ENCODE results near the gene PLEKHJ1.

PLEKHJ1 gene

GRCh38 chr19:2195361-2195760 is 40.8 kb downstream of the PLEKHJ1 start:
- peak; percentile 62 for DNase-seq

GRCh38 chr19:2194513-2195078 is 41.5 kb downstream of the PLEKHJ1 start:
- peak; percentile 80 for DNase-seq

DNA sequence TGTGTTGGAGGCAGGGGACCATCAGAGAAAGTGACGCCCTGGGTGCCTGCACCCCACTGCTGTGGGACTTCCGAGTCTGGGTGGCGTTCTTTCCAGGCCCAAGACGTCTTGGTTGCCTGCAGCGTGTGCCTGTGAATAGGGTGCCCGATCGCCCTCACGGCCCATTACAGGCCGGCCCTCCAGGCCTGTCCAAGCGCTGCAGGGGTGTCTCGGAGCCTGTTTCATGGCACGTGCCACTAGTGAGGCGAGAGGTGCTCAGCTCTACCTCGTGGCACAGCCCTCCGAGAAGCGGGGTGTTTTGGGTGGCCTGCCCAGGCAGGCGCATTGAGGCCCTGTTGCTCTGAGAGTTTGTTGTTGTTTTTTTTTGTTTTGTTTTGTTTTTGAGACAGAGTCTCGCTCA is 42.3 kb downstream of the PLEKHJ1 start:
- DNase-seq = no peak

GRCh38 chr19:2192862-2193261 is 43.3 kb downstream of the PLEKHJ1 start:
- DNase-seq = no peak

DNA sequence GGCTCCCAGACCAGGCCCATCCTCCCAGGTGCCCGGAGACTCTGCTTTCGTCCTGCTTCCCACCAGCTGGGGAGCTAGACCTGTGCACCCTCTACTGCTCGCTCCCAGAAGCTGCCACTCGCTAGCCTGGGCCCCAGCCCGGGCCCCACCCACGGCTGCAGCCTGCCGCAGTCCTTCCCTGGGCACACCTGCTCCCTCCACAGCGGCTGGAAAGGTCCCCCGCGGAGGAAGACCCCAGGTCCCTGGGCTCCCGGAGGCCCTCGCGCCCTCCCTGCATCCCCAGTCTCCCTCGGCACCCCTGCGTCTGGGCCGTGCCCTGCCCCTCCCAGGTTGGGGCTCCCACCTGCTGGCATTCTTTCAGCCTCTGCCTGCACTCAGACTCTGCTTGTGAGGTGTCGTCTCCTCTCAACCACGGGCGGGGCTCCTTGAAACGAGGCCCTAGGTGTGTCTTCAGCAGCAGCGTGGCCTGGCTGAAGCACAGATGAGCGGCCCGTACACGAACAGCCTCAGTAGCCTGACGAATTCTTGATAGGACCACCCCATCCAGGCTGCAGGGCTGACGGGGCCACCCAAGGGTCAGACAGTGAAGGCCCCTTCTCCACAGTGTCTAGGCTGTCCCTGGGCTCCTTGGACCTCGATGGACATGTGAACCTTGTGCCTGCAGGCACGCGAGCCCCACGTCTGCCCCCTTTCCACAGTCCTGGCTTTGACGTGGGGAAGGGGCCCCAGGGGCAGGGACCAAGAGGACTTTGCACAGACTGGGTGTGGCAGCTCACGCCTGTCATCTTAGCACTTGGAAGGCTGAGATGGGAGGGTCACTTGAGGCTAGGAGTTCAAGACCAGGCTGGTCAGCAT is 44.4 kb downstream of the PLEKHJ1 start:
- no peak for DNase-seq

DNA sequence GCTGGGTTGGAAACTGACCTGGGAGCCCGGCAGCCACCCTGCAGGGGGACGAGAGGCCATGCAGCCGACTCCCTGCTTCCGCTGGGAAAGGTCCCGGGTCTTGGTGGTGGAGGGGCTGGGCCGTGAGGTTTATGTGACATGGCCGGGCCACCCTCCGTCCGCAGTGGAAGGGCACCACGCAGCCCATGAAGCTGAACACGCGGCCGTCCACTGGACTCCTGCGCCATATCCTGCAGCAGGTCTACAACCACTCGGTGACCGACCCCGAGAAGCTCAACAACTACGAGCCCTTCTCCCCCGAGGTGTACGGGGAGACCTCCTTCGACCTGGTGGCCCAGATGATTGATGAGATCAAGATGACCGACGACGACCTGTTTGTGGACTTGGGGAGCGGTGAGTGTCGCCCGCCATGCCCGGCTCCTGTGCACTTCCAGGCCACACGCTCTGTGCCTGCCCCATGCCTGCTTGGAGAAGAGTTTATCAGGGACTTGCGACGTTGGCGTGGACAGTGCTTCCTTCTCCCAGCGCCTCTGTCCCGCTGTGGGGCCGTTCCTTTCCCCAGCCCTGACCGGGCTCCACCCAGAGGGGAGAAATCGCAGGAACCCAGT is 45.2 kb downstream of the PLEKHJ1 start:
- no peak for DNase-seq

DNA sequence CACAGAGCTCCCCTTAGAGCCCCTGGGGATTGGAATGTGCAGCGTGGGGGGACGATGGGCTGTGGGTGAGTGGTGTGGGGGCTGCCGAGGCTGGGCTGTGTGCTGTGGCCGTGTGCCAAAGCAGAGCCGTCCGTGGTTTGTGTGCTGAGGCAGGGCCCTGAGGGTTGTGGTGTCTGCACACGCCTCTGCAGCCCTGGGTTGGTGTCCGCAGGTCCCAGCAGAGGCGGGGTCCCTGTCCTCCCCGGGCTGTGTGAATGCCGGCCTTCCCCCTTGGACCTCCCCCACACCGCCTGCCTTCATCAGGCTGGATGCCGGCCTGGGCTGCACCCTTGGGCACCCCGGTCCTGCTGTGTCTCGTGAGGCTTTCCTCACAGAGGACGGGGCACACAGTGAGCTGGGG is 46.2 kb downstream of the PLEKHJ1 start:
- no peak for DNase-seq

DNA sequence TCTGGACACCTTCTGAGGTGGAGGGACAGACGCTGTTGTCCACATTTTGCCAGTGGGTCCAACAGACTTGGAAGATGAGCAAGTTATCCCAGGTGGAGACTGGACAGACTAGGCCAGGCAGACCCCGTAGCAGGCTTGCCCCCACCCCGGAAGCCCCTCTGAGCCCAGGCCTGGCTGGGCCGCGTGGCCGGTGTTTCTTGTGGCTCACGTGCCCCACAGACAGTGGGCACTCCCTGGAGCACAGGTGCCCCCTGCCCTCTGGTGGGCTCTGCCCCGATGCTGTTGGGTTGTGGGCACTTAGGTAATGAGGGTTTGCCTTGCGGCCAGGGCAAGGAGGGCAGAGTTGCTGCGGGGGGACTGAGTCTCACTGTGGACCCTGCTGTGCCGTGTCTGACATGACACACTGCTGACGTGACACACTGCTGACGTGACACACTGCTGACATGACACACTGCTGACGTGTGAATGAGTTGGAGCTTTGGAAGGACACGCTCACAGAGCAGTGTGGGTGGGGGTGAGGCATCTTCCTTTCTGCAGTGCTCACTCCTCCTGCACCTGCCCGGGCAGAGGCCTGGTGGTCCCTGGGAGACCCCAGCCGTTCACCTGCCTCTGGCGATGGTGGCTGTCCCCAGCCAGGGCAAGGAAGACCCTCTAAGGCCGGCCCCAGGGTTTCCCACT is 47.3 kb downstream of the PLEKHJ1 start:
- no peak for DNase-seq

GRCh38 chr19:2187159-2187558 is 49.0 kb downstream of the PLEKHJ1 start:
- no peak for DNase-seq

- DNase-seq = no peak
These were observed 49.9 kb downstream of the PLEKHJ1 start for GRCh38 chr19:2186071-2186846.

DNA sequence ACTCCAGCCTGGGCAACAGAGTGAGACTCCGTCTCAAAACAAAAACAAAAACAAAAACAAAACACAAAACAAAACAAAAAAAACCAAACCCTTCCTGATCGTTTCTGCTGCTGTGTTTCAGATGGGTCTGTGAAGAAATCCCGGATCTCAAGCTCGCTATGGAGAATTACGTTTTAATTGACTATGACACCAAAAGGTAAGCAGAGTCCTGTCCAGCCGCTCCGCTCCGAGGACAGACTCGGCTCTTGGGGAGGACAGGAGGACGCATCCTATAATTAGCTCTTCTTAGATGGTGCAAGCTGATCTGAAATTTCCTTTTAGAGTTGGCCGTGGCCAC is 50.4 kb downstream of the PLEKHJ1 start:
- no peak for DNase-seq

- DNase-seq = no peak
These were observed 51.6 kb downstream of the PLEKHJ1 start for GRCh38 chr19:2184422-2184975.

All from NCI-H2171 treated with DMSO at 0.1 percent for 48 hours (cell line).